ENCODE results near the gene ACOT11. TPM values are rescaled to one million over a fixed set of nuclear protein-coding genes. Genes with fewer than 3 reads are reported as not detected.
A peak's percentile ranks its signal among the peaks of the same experiment; 100 is the strongest.

ACOT11 gene
- total and polyA plus RNA-seq, 9 donors, result 3.0 to 28.4 (median 14.7) TPM

- no peaks in the 10 kb centered on the region for H3K4me1 ChIP-seq (ENCODE audit: insufficient read depth)
- H3K27me3 ChIP-seq, result no peaks in the 10 kb centered on the region
- no peak overlapping the region for H3K4me3 ChIP-seq
- H3K36me3 ChIP-seq, result no peaks in the 10 kb centered on the region
- H3K27ac ChIP-seq, result no peak overlapping the region
- intact Hi-C loops (cut with DNase I), result no loop called here
- no peaks in the 10 kb centered on the region for H3K9me3 ChIP-seq
- TF ChIP-seq EP300 (IDR thresholded peaks at IDR 0.05), result no peak
- no peak for TF ChIP-seq POLR2A (IDR thresholded peaks at IDR 0.05)
- TF ChIP-seq CTCF (IDR thresholded peaks at IDR 0.05), result no peak
- DNase-seq, result peak in 1 of 5 donors; percentile 23
- WGBS, 3 donors, result 74 to 91% (median 84%) methylated on average over 8 to 9 of the region's 9 CpGs
Observed at GRCh38 chr1:54608566-54609230, 60.7 kb downstream of the ACOT11 start.

GRCh38 chr1:54609301-54609921, 61.4 kb downstream of the ACOT11 start:
- intact Hi-C loops (cut with DNase I), result no loop called here
- no peaks in the 10 kb centered on the region for H3K4me1 ChIP-seq (ENCODE audit: insufficient read depth)
- H3K27ac ChIP-seq, result no peak overlapping the region
- TF ChIP-seq CTCF (IDR thresholded peaks at IDR 0.05) (no peak), POLR2A (IDR thresholded peaks at IDR 0.05) (no peak), EP300 (IDR thresholded peaks at IDR 0.05) (no peak)
- peak in 2 of 5 donors; percentile 11 to 34 for DNase-seq
- no peak overlapping the region for H3K4me3 ChIP-seq
- H3K27me3 ChIP-seq, result no peaks in the 10 kb centered on the region
- H3K36me3 ChIP-seq, result no peaks in the 10 kb centered on the region
- no peaks in the 10 kb centered on the region for H3K9me3 ChIP-seq
- 66 to 72% (median 67%) methylated on average over 15 to 16 of the region's 16 CpGs for WGBS, 3 donors

- Histone ChIP-seq H3K9me3 (no peaks in the 10 kb centered on the region), H3K4me3 (no peak overlapping the region), H3K27ac (no peak overlapping the region), H3K4me1 (ENCODE audit: insufficient read depth) (no peaks in the 10 kb centered on the region), H3K27me3 (no peaks in the 10 kb centered on the region), H3K36me3 (no peaks in the 10 kb centered on the region)
- WGBS, 3 donors, result 75 to 81% (median 79%) methylated on average over 6 of the region's 6 CpGs
- peak in 2 of 5 donors; percentile 1 to 9 for DNase-seq
- TF ChIP-seq POLR2A (IDR thresholded peaks at IDR 0.05) (no peak), EP300 (IDR thresholded peaks at IDR 0.05) (no peak), CTCF (IDR thresholded peaks at IDR 0.05) (no peak)
- intact Hi-C loops (cut with DNase I), result no loop called here
Observed at GRCh38 chr1:54610048-54610447, 62.0 kb downstream of the ACOT11 start.

- Histone ChIP-seq H3K36me3 (no peaks in the 10 kb centered on the region), H3K27ac (no peak overlapping the region), H3K4me1 (ENCODE audit: insufficient read depth) (no peaks in the 10 kb centered on the region), H3K9me3 (no peaks in the 10 kb centered on the region), H3K27me3 (no peaks in the 10 kb centered on the region), H3K4me3 (no peak overlapping the region)
- DNase-seq, result peak in 1 of 5 donors; percentile 7
- no peak for TF ChIP-seq POLR2A (IDR thresholded peaks at IDR 0.05)
- TF ChIP-seq CTCF (IDR thresholded peaks at IDR 0.05), result no peak
- intact Hi-C loops (cut with DNase I), result no loop called here
- 95 to 97% (median 96%) methylated on average over 18 of the region's 18 CpGs for WGBS, 3 donors
Observed at GRCh38 chr1:54610601-54611580, 62.9 kb downstream of the ACOT11 start.

Measured in ovary (tissue), 9 donors.